Heart left ventricle (tissue), 13 donors: ENCODE data around the gene SNAP91.

ENCODE experiments used
- CTCF ChIP-seq, 12 donors: fragments of 200-600 bp; sonication (generic) in 4 of 12; IDR thresholded peaks; one replicate each; pipeline versions ENCODE4 v1.5.0 to v1.8.0; 2018 to 2022; ENCODE audit warnings: antibody characterized with exemption in 12 of 12, mild to moderate bottlenecking in 5 of 12
- POLR2A ChIP-seq, 2 donors: fragments of 450-650 bp; IDR thresholded peaks; one replicate each; pipeline ENCODE4 v1.6.1; 2017; ENCODE audit warnings: antibody characterized with exemption in 2 of 2, mild to moderate bottlenecking in 2 of 2, moderate library complexity in 2 of 2
- donor health status: ischemic (EF 13 %, LVEDD 7.1; RV severe dilation, severe dysfunction).
- donor health status: DM: no; HTN: yes; CAD: no.
- donor health status: DM: no; HTN: no; CAD: no.
- donor health status: ischemic (EF 25% LVEDD 6.9; RV normal size, moderate dysfunction).
- donor health status: ischemic (EF 25% LVEDD 5.7; RV mildly dilated, moderate dysfunction).
- donor health status: ischemic (EF 35%, LVEDD 5.7; RV mildly dilated, moderate dysfunction).
- donor health status: nonischemic (EF 11% LVEDD 7.7; RV severe dilation, severe dysfunction).
- donor health status: DM: yes; HTN: yes; CAD: no.
- donor health status: PGD.
- donor health status: ischemic (EF 29% LVEDD 5.4; RV normal size, mild dysfunction).
- donor health status: nonischemic (EF 23%, LVEDD 6.1; RV moderate dilation, normal function).

DNA sequence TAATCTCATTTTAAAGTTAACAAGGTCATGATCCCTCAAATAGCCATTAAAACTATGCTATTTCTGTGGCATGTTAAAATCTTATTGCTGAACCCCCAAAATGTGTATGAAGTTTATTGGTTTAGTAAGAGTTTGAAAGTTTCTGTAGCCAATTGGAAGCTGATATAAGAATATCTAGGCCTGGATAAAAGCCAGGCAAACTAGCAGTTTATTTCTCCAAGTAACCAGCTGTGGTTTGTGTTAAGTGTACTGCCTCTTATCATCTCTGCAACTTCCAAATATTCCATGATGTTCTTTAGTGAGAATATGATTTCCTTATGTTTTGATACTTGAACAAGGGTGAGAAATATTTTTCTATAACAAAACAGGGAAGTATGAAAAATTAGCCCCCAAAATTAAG lies 119.8 kb downstream of the SNAP91 start:
- TF ChIP-seq CTCF (IDR thresholded peaks at IDR 0.05) (no peak), POLR2A (IDR thresholded peaks at IDR 0.05) (no peak)
